HG02885 (cell line): ENCODE measurements around the gene SHISA7.
A peak's percentile ranks its signal among the peaks of the same experiment; 100 is the strongest.

Experiments used
- ATAC-seq: cut with Tn5 transposase; IDR thresholded peaks from one replicate; pipeline ENCODE4 v1.9.1; 2021; ENCODE audit warnings: mild to moderate bottlenecking; ENCODE audit not compliant: unreplicated experiment, poor library complexity

SHISA7 gene

GRCh38 chr19:55443045-55443823 lies at the start of gene SHISA7:
SHISA7 (minus strand) TSS chr19:55443300; CDS start chr19:55442863, 437 bp downstream.
- ATAC-seq: no peak

GRCh38 chr19:55492362-55492944 lies 49.4 kb upstream of the SHISA7 start:
- ATAC-seq: no peak

GRCh38 chr19:55491546-55492360 lies 48.7 kb upstream of the SHISA7 start:
- ATAC-seq: no peak

DNA sequence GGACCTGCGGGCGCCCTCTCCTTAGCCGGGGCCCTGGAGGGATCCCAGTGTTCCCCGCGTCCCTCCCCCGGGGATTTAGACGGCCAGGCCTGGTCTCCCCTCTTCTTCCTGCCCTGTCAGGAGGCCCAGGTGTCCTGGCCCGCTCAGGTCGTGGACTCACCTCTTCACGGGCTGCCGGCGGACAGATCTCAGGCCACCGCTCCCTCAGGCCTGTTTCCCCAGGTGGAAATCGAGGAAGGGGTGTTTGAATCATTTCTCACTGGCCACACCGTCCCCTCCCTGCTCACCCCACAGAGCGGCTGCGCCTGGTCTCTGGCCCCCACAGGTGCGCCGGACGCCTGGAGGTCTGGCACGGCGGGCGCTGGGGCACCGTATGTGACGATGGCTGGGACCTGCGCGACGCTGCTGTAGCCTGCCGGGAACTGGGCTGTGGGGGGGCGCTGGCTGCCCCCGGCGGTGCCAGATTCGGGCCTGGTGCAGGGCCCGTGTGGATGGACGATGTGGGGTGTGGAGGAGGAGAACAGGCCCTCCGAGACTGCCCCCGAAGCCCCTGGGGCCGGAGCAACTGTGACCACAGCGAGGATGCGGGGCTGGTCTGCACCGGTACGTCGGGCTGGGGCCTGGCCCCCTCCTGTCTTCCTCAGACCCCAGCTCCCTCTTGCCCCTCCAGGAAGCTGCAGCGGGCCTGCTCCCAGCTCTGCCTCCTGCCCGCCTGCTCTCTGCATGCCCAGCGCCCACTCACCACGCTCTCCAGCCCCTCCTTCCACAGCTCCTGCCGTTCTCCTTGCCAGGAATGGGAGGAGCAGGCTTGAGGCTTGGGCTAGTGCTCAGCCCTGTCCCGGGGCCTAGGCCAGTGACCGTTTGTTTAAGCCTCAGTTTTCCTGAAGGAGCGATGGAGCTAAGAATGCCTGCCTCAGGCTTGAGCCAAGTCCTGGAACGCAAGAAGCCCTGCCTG lies 47.7 kb upstream of the SHISA7 start:
- ATAC-seq: no peak

- ATAC-seq: no peak
Measured at GRCh38 chr19:55489711-55490477, 46.8 kb upstream of the SHISA7 start.

DNA sequence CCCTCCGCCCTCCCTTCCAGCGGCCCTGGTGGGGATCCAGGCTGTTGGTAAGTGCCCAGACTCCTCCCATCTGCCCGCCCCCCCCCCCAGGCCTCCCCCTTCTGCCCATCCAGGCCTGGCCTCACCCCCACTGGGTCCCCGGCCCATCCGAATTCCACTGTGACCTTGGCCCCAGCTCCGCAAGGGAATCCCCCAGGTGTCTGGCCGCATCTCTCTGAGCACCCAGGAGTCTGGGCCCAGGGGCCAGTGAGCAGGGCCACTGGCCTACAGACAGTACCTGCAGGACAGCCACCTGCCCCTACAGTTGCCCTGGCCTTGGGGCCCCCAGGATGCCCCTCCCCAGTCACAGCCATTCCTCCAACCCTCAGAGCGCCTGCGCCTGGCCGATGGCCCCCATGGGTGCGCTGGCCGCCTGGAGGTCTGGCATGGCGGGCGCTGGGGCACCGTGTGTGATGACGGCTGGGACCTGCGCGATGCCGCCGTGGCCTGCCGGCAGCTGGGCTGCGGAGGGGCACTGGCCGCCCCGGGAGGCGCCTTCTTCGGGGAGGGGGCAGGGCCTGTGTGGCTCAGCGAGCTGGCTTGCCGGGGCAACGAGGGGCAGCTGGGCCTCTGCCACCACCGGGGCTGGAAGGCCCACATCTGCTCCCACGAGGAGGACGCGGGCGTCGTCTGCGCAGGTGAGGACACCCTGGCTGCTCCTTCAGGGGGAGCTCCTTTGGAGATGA lies 46.0 kb upstream of the SHISA7 start:
- ATAC-seq: no peak

DNA sequence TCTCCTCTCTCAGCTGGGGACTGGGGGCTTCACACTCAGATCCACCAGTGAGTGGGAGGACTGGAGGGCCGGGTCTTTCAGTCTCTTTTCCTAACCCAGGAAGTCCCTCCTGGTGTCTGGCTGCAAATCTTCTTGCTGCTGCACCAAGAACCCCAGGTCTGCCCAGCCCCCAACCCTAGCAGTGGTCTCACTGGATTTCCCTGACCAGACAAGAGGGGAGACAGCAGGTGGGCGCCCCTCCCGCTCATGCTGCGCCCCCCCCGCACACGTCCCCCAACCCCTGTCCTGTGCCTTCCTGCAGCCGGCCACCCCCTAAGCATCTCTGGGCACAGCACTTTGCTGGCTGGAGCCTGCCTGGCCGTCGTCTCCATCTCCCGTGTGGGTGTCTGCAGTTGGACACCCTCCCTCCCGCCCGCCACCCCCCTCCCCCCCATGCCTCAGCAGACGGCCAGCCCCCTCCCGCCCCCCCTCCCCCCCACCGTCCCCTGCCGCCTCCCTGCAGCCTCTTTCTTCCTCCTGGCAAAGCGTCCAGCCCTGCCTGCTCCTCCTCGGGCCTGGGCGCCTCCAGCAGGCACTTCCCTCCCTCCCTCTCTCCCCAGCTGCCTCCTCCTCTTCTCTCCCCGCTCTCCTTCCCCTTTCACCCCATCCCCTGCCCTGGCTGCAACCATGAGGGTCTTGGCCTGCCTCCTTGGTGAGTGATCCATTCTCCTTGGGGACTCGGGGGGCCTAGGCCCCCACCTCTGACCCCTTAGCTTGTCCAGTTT lies 45.0 kb upstream of the SHISA7 start, which contains the start of gene SSC5D:
Gene SSC5D, plus strand, starts transcription at position 513 of the 764 bp plus-strand sequence. Its CDS starts 154 bp downstream, at position 667.
- no peak for ATAC-seq

GRCh38 chr19:55486971-55487923 lies 44.1 kb upstream of the SHISA7 start:
- no peak for ATAC-seq

DNA sequence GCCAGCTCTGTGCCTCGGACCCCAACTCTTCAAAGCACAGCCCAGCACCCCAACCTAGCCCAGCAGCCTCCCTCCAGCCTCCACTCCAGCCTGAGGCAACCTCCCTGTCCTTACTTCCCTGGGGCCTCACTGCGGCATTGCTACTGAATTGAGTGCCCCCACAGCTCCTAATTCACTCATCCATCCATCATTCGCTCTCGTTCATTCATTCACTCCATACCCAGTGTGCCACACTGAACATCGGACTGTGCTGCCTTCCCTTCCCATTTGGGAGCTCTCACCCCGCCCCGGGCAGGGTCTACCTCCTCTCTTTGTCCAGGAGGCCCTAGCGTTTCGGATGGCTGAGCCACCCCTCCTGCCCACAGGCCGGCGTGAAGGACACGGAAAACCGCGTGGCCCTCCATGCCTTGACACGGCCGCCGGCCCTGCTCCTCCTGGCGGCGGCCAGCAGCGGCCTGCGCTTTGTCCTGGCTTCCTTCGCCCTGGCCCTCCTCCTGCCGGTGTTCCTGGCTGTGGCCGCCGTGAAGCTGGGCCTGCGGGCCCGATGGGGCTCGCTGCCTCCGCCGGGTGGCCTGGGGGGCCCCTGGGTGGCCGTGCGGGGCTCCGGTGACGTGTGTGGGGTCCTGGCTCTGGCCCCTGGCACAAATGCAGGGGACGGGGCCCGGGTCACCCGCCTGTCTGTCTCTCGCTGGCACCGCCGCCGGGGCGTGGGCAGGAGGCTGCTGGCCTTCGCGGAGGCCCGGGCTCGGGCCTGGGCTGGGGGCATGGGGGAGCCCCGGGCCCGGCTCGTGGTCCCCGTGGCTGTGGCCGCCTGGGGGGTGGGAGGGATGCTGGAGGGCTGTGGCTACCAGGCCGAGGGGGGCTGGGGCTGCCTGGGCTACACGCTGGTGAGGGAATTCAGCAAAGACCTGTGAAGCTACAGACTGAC lies 43.2 kb upstream of the SHISA7 start:
- ATAC-seq: no peak

- no peak for ATAC-seq
Measured at GRCh38 chr19:55485439-55486011, 42.4 kb upstream of the SHISA7 start.

GRCh38 chr19:55484593-55485438 lies 41.7 kb upstream of the SHISA7 start, which contains the start of gene NAT14:
NAT14 (plus strand) TSS chr19:55485188; CDS start chr19:55485709, 521 bp downstream.
- peak; percentile 60 for ATAC-seq

- ATAC-seq: no peak
Measured at GRCh38 chr19:55483706-55484592, 40.8 kb upstream of the SHISA7 start.

GRCh38 chr19:55482967-55483705 lies 40.0 kb upstream of the SHISA7 start:
- no peak for ATAC-seq
